Anterior cingulate cortex (tissue), 58 donors: ENCODE results near the gene SIM1.

Source experiments
- DNase-seq, 58 donors: peaks; one replicate each; lab custom pipeline; 2025; lab: John Stamatoyannopoulos, UW

Gene SIM1

DNA sequence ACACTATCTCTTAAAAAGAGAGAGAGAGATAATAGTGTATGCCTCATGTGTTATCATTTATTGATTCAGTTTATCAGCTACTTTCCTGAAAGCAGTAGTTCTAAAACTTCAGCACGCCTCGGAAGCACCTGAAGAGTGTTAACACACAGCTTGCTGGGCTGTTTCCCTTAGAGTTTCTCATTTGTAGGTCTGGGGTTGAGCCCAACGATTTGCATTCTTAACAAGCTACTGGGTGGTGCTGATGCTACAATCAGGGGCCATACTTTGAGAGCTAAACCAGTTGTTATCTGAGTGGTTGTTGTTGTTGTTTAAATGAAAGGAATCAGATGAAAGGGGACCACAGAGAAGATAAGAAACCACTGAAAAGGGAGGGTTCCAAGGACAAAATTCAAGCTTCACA lies 32.6 kb downstream of the SIM1 start:
- DNase-seq, result no peak

DNA sequence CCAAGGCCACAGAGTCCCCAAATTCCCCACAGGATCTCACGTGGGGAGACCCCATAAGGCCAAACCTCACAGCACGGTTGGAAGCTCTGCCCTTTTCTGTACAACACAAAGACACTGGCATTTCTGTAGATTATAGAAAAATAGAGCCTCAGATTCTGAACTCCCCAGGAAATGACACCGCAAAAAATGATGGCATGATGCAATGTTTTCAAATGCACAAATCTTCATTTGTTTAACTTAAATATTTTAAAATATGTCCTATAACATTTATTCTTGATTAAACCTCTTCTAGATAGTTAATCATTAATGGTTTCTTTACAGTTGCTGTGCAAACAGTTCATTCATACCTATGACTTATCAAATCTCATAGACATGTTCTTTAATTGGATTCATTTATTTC lies 33.8 kb downstream of the SIM1 start:
- no peak for DNase-seq

DNA sequence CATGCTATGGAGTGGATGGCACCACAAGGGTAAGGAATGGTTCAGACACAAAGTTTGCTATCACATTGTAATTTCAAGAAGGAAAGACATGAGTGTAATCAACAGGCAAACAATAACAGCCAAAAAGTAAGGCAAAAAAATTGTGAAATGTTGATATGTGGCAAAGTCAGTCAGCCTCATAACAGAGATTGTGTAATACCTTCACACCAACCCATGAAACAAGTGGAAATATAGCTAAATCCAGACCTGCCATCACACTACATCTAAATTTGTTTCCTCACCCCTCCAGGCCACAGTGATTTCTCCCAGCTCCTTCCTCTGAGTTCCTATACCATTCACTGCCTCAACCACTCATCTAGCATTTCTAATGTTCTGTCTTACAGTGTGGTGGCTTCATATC lies 37.3 kb downstream of the SIM1 start:
- no peak for DNase-seq

GRCh38 chr6:100426744-100427338 lies 37.9 kb downstream of the SIM1 start:
- no peak for DNase-seq

DNA sequence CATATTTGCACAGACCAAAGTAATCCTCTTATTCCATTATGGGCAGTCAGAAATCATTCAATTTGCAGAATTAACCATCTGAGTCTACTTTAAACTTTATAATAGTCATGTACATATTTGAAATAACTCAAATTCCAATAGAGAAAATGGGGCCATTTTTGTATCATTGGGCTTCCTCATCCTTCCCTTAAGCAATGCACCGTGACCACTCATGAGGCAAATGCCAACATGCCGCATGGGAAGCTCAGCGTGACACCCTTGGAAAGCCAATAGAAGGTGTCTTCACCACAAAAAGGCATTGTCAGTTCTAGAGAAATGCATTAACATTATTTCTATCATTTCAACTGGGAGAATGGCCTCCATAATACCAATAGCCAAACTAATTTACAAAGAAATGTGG lies 38.5 kb downstream of the SIM1 start:
- no peak for DNase-seq

- no peak for DNase-seq
Observed at GRCh38 chr6:100420711-100421110, 44.0 kb downstream of the SIM1 start.

- DNase-seq, result no peak
Observed at GRCh38 chr6:100417036-100417435, 47.7 kb downstream of the SIM1 start.

GRCh38 chr6:100415768-100416167 lies 49.0 kb downstream of the SIM1 start:
- no peak for DNase-seq

GRCh38 chr6:100412872-100413271 lies 51.8 kb downstream of the SIM1 start:
- no peak for DNase-seq

DNA sequence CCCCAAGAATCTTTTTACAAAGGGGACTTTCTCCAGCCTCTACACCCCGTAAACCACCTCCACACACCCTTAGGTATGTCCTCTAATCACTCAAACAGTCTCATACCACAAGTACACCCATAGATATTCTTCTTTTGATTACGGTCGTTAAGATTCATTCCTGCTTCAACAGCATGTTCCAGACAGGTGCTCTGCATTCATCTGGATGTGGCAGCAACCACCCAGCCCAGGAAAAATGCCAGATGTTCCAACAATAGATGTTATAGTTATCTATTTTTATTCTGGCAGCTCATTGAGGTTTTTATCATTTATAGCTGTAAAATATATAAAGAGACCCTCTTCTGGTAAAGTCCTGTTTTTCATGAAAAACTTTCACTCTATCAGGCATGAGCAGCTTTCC lies 60.7 kb downstream of the SIM1 start:
- no peak for DNase-seq

DNA sequence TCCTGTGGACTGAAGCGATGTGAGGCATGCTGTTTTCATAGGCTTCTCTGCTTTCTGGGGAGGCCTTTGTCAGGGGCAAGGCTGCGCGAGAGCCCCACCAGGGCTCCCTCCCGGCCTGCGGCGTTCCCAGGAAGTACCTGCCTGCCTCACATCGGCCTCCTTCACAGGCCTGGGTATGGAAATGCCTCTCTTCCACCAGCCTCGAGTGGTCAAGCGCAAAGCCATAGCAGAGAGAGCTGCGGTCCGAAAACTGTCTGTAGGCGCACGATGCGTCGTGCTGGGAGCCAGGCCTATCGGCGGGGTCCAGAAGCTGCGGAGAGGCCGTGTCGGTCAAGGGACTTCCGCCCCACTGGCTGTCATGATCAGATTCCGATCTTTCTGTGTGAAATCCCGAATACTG lies 71.2 kb downstream of the SIM1 start:
- no peak for DNase-seq

DNA sequence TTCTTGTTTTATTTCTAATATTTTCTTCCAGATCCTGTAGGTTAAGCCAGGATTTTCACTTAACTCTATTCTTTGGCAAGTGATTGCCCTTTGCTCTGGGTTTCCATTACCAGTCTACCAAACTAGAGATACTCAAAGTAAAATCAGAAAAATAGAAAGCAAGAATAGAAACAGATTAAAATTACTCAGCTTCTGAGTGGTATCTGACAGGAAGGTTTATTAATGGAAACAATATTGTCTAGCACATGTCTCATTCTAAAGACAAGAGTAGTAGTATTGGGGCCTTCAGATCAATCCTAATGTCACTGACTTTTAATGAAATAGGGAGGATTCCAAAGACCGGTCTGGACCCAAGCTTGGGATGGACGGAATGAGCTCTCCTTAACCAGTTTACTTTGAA lies 72.3 kb downstream of the SIM1 start:
- no peak for DNase-seq

DNA sequence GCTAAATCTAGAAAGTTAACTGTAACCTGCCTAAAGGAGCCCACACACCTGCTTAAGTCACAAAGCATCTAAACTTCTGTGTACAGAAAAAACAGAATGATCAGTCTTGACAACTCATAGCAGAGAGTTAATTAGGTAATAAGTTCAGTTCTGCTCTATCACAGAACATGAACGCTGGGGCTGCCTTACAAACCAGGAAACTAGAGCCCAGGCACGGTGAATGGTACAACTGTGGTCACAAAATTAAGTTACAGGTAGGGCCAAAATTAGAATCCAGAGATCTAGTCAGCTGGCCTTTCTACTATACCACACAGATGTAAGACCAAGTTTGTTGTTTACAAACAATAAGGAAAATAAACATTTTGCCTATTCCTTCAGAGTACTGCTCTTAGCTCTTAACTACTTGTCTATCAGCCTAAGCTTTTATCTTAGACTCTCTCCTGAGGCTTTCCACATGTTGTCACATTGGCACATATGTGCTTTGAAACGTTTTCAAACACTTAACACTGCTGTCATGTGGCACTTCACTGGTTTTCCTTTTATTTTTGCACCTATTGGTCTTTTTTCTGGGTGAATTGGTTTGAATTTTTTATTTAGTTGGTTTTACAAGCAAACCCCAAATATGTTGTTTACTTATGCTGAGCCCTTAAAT lies 75.7 kb downstream of the SIM1 start:
- no peak for DNase-seq

DNA sequence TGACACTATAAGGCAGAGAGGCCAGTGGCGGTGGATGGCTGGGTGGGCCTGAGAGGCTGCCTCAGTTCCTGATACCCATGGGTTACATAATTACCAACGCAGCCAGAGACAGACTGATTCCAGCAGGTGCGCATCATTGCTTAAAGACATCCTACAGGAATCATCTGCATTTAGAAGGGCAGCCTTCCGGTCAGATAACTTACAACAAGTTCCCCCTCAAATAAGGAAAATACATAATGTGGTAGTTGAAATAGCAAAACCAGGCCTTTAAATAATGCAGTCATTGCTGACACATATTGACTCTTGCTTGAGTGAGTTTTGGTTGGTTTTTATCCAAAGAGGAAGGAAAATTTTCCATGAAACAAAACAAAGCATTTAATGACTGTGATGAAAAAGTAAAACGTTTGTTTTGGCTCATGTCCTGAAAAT lies 81.9 kb downstream of the SIM1 start:
- DNase-seq, result no peak

DNA sequence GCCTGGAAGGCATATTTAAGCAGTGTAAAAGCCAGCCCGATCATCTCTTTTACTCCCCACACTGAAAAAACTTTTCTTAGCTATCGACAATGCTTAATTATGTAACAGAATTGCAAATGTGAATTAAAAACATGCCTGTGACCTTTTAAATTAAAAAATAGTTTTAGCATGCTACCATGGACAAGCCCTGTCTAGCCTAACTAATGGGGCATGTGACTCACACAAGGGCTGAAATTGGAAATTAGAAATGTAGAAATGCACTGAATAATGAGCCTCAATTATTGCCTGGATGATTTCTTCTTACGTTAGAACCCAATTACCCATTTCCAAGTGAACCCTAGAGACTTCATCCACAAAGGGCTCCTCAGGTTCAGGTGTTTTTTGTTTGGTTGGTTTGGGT lies 82.7 kb downstream of the SIM1 start:
- DNase-seq, result no peak

GRCh38 chr6:100381111-100381510 lies 83.6 kb downstream of the SIM1 start:
- DNase-seq, result no peak

DNA sequence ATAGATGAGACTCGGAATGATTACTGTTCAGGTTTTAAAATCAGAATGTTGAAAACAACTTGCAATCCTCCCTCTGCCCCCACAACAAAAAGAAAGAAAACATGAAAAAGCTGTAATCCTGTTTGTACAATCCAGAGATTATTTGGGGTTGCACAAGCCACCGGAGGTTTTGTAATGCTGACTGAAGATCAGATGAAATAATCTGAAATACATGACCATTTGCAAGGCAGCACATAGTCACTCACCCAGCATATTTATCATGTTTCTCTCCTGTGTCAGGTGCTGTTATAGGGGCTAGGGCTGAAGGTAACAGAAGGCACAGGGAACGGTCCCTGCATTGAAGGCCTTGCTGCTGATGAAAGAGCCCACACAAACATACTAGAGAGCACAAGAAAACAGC lies 85.3 kb downstream of the SIM1 start:
- DNase-seq, result no peak

GRCh38 chr6:100378576-100378975 lies 86.1 kb downstream of the SIM1 start:
- no peak for DNase-seq

- no peak for DNase-seq
Observed at GRCh38 chr6:100376103-100376502, 88.6 kb downstream of the SIM1 start.

- no peak for DNase-seq
Observed at GRCh38 chr6:100372326-100373091, 92.2 kb downstream of the SIM1 start.

- no peak for DNase-seq
Observed at GRCh38 chr6:100371591-100371990, 93.1 kb downstream of the SIM1 start.

GRCh38 chr6:100370265-100370664 lies 94.5 kb downstream of the SIM1 start:
- no peak for DNase-seq
